Upper lobe of left lung (tissue), 6 donors: ENCODE results near the gene CENPO. TPM values are rescaled to one million over a fixed set of nuclear protein-coding genes. Genes with fewer than 3 reads are reported as not detected.

Experiments
- ATAC-seq, 2 donors: fragments of 200-7000 bp; cut with Tn5 transposase; one replicate each; pipeline ENCODE4 v1.9.1; 2022; ENCODE audit warnings: mild to moderate bottlenecking in 2 of 2, moderate library complexity in 2 of 2; ENCODE audit not compliant: low FRiP score in 2 of 2
- DNase-seq, 2 donors: peaks; one replicate each; pipeline ENCODE4 v3.0.0-alpha.2; 2019 to 2020
- H3K27ac ChIP-seq, 4 donors: fragments of 200-600 bp; sonication (generic); one replicate each; pipeline ENCODE4 v1.5.1; 2016 to 2019
- H3K27me3 ChIP-seq, 4 donors: fragments of 200-600 bp; sonication (generic); one replicate each; pipeline ENCODE4 v1.5.1; 2017 to 2019
- H3K36me3 ChIP-seq, 4 donors: fragments of 200-600 bp; sonication (generic); one replicate each; pipeline ENCODE4 v1.5.1; 2016 to 2019
- H3K4me1 ChIP-seq, 4 donors: fragments of 200-600 bp; sonication (generic); one replicate each; pipeline ENCODE4 v1.5.1; 2018 to 2019
- H3K4me3 ChIP-seq, 4 donors: fragments of 200-600 bp; sonication (generic); one replicate each; pipeline ENCODE4 v1.5.1; 2017 to 2019; ENCODE audit warnings: mild to moderate bottlenecking in 2 of 4, moderate library complexity in 1 of 4
- H3K9me3 ChIP-seq, 4 donors: fragments of 200-600 bp; sonication (generic); one replicate each; pipeline ENCODE4 v1.5.1; 2018 to 2019
- EP300 ChIP-seq, 4 donors: sonication (generic); formaldehyde crosslinking; IDR thresholded peaks; one replicate each; pipeline ENCODE4 v1.5.1; 2017; ENCODE audit warnings: antibody characterized with exemption in 4 of 4, control low read depth in 2 of 4
- POLR2A ChIP-seq, 4 donors: fragments of 450-650 bp; IDR thresholded peaks; one replicate each; pipeline ENCODE4 v1.5.1; 2016 to 2017; ENCODE audit warnings: antibody characterized with exemption in 4 of 4, mild to moderate bottlenecking in 2 of 4
- POLR2AphosphoS5 ChIP-seq, 2 donors: sonication (generic); formaldehyde crosslinking; IDR thresholded peaks; one replicate each; pipeline ENCODE4 v1.5.1; 2017; ENCODE audit warnings: antibody characterized with exemption in 2 of 2
- WGBS, 2 donors: methylation state at CpG; one replicate each; pipeline ENCODE4 v1.1.5; 2017 to 2018; 5-methylcytosine and 5-hydroxymethylcytosine counted together
- total RNA-seq, 6 donors: library from RNA; depleted of rRNA in 4 of 6; stranded (reverse); fragments of >200 nt in 4 of 6; gene quantifications; one replicate each; pipeline versions ENCODE4 v1.1.0 to v1.2.1, GENCODE V29; 2016 to 2021
- TF ChIP-seq, protein P1 (sequence below), 6 experiments: fragments of 450-650 bp in 4 of 6; fragments of 200-600 bp in 2 of 6; sonication (generic) in 2 of 6; IDR thresholded peaks; one replicate each; pipeline ENCODE4 v1.5.1; 2016 to 2019; ENCODE audit warnings: antibody characterized with exemption in 6 of 6
- donor health status: DM: no; HTN: no; CAD: no; lungs with moderate emphysema.
- donor health status: DM: no; HTN: yes; CAD: no; lungs with severe emphysema.

CENPO gene
- total RNA-seq, 6 donors from 2014 or later: 4.9 to 8.7 (median 7.2) TPM

DNA sequence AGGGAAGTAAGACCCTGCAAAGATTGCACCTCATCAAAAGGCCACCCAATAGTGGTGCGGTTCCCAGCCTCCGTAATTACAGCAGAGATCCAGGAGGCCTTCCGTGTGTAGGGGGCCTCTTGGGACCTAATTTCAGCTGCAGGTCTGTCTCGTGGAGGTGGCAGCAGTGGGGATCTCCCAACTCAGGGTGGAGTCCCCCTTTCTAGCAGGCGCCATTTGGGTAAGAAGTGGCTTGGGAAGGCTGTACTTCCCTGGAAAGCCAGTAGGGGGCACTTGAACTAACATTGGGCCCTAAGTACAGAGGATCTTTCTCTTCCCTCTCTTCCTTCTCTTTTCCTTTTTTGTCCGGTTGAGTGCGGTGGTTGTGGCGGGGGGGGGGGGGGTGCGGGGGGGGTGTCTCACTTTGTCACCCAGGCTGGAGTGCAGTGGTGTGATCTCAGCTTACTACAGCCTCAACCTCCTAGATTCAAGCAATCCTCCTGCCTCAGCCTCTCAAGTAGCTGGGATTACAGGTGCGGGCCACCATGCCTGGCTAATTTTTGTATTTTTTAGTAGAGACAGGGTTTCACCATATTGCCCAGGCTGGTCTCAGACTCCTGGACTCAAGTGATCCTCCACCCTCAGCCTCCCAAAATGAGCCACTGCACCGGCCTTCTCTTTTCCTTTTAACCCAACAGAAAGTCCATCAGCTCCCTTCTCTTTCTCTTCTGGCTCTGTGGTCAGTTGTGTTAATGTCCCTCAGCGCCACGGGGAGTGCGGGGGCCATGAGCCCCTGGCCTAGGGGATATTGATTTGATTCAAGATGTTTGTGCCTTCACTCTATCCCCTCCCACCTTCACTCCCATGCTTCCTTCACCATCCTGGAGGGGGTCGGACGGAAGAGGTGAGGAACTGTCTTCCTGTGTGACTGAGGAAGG, 32.0 kb downstream of the CENPO start:
- H3K9me3 ChIP-seq: no peaks in the 10 kb centered on the region
- H3K4me3 ChIP-seq: no peak overlapping the region
- 84 to 87% methylated on average over 16 of the region's 16 CpGs for WGBS, 2 donors
- H3K27ac ChIP-seq: no peak overlapping the region
- TF ChIP-seq EP300 (IDR thresholded peaks at IDR 0.05): no peak
- TF ChIP-seq, protein P1, sequence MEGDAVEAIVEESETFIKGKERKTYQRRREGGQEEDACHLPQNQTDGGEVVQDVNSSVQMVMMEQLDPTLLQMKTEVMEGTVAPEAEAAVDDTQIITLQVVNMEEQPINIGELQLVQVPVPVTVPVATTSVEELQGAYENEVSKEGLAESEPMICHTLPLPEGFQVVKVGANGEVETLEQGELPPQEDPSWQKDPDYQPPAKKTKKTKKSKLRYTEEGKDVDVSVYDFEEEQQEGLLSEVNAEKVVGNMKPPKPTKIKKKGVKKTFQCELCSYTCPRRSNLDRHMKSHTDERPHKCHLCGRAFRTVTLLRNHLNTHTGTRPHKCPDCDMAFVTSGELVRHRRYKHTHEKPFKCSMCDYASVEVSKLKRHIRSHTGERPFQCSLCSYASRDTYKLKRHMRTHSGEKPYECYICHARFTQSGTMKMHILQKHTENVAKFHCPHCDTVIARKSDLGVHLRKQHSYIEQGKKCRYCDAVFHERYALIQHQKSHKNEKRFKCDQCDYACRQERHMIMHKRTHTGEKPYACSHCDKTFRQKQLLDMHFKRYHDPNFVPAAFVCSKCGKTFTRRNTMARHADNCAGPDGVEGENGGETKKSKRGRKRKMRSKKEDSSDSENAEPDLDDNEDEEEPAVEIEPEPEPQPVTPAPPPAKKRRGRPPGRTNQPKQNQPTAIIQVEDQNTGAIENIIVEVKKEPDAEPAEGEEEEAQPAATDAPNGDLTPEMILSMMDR (IDR thresholded peaks at IDR 0.05): peak in 5 of 6 experiments; percentile 20 to 55 (median 25)
- H3K36me3 ChIP-seq: peaks cover 0 to 21% (median 10%) of the 10 kb centered on the region in 4 donors
- peaks cover 5 to 12% (median 8%) of the 10 kb centered on the region in 4 donors for H3K4me1 ChIP-seq
- ATAC-seq: no peak
- H3K27me3 ChIP-seq: no peaks in the 10 kb centered on the region
- no peak for DNase-seq

DNA sequence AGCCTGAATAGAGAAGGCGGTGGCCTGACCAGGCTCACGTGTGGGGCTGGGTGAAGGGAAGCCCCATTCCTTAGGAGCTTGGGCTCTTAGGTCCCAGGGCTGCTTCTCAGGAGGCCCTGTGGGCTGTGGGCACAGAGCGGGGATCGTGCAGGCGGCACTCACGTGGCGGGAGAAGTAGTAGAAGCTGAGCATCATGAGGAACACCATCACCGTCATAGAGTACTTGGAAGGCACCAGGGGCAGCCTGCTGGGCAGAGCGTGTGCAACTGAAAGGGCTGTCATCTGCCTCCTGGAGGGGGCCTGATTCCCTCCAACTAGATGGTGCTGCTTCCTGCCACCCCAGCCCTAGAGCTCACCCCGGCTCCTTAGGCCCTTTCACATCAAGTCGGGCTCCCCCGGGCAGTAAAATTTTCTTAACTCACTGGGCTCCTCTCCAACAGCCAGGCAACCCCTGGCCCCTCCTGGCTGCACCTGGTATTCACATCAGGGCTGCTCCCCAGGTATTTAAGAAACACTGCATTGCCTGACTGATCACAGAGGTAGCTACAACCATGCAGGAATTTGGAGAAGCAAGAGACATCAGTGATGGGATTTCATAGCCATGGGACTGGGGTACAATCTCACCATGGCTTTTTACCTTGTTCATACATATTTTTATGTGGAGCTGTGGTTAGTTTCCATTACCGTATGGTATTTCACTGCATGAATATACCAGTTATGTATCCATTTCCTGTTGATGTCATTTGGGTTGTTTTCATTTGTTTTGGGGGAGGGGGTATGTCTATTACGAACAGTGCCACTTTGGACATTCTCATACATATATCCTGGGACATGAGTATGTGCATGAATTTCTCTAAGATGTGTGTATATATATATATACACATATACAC, 32.9 kb downstream of the CENPO start:
- 89% methylated on average over 11 to 13 of the region's 14 CpGs for WGBS, 2 donors
- peaks cover 5 to 12% (median 8%) of the 10 kb centered on the region in 4 donors for H3K4me1 ChIP-seq
- H3K9me3 ChIP-seq: no peaks in the 10 kb centered on the region
- DNase-seq (no peak), ATAC-seq (no peak)
- no peak overlapping the region for H3K27ac ChIP-seq
- H3K27me3 ChIP-seq: no peaks in the 10 kb centered on the region
- H3K4me3 ChIP-seq: no peak overlapping the region
- TF ChIP-seq POLR2A (IDR thresholded peaks at IDR 0.05): no peak
- TF ChIP-seq EP300 (IDR thresholded peaks at IDR 0.05): no peak
- no peak for TF ChIP-seq POLR2AphosphoS5 (IDR thresholded peaks at IDR 0.05)
- TF ChIP-seq, protein P1 (IDR thresholded peaks at IDR 0.05): no peak
- H3K36me3 ChIP-seq: peaks cover 0 to 12% (median 5%) of the 10 kb centered on the region in 4 donors

DNA sequence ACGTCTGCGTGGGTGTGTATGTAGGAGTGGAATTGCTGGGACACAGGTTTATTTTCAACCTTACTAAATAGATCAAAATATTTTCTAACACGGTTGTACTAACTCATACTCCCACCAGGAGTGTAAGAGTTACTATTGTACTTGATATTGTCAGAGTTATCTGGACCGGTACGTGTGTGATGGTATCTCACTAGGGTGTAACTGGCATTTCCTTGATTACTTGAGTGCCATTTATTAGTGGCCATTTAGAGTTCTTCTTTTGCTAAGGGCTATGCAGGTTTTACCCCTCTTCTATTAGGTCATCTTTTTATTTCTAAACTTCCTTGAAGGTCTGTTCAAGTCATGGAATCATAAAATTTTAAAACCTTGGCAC, 33.5 kb downstream of the CENPO start:
- no peak overlapping the region for H3K4me3 ChIP-seq
- no peak overlapping the region for H3K27ac ChIP-seq
- 51 to 70% methylated on average over 5 of the region's 5 CpGs for WGBS, 2 donors
- H3K27me3 ChIP-seq: no peaks in the 10 kb centered on the region
- TF ChIP-seq EP300 (IDR thresholded peaks at IDR 0.05) (no peak), POLR2AphosphoS5 (IDR thresholded peaks at IDR 0.05) (no peak), POLR2A (IDR thresholded peaks at IDR 0.05) (no peak)
- TF ChIP-seq, protein P1 (IDR thresholded peaks at IDR 0.05): no peak
- H3K36me3 ChIP-seq: peaks cover 0 to 6% (median 2%) of the 10 kb centered on the region in 4 donors
- DNase-seq (no peak), ATAC-seq (no peak)
- peaks cover 5 to 12% (median 8%) of the 10 kb centered on the region in 4 donors for H3K4me1 ChIP-seq
- H3K9me3 ChIP-seq: no peaks in the 10 kb centered on the region

DNA sequence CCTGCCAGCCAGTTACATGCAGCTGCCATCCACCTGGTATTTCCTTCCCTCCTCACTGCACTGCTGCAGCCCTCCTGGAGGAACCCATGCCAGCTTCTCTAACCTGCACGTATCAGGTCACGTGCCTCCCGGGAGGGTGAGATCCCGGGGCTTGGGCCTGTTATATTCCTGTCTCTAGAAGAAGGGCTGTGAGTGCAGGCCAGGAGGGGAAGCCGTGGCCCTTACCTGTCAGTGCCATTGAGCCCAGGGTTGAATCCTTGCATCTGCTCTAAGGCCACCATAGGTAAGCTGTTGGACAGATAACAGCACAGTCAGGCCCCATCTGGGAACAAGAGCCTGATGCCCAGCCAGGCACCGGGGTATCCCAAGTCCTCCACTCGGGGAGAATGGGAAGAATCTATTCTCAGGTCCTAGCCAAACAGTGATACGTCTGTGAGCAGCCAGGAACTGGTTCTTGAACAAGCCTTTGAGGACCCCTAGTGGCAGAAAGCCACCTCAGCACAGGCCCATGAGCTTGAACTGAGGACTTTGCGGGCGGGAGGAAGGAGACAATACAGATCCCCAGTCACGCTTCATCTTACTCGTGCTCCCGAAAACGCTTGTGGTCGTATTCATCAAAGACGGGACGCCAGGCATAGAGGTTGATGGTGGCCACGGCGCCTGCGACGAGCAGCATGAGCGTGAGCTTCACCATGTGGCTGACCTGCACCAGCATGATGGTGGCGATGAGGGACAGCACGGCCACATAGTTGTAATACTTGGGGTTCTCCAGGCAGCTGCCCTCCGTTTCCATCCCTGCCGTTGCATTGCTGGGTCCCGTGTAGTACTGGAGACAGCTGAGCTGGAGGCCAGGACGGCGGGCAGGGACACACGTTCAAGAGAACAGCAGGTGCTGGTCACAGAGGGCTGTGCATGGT, 34.4 kb downstream of the CENPO start:
- TF ChIP-seq POLR2AphosphoS5 (IDR thresholded peaks at IDR 0.05) (no peak), POLR2A (IDR thresholded peaks at IDR 0.05) (no peak)
- TF ChIP-seq, protein P1 (IDR thresholded peaks at IDR 0.05): peak; percentile 83 to 90 (median 86)
- no peaks in the 10 kb centered on the region for H3K27me3 ChIP-seq
- H3K4me3 ChIP-seq: no peak overlapping the region
- ATAC-seq (peak; percentile 87 to 90), DNase-seq (peak; percentile 79 to 80)
- 30 to 49% methylated on average over 21 to 30 of the region's 30 CpGs for WGBS, 2 donors
- H3K9me3 ChIP-seq: no peaks in the 10 kb centered on the region
- H3K27ac ChIP-seq: no peak overlapping the region
- H3K4me1 ChIP-seq: peaks cover 5 to 12% (median 8%) of the 10 kb centered on the region in 4 donors
- H3K36me3 ChIP-seq: peaks cover 0 to 4% (median 0%) of the 10 kb centered on the region in 4 donors
